PFSK-1 (cell line): ENCODE results near the gene C1orf122. TPM values are rescaled to one million over a fixed set of nuclear protein-coding genes. Genes with fewer than 3 reads are reported as not detected.

Experiments
- FOXP2 ChIP-seq: optimal IDR thresholded peaks from 2 replicates; pipeline ENCODE3; 2011; ENCODE audit warnings: borderline replicate concordance, control low read depth, inconsistent platforms; ENCODE audit not compliant: insufficient read depth; ENCODE audit errors: extremely low read length, extremely low read depth
- POLR2AphosphoS5 ChIP-seq: IDR thresholded peaks from 2 replicates; pipeline ENCODE4 v1.6.1; 2012; ENCODE audit warnings: low read depth, mild to moderate bottlenecking, control low read depth, low read length, moderate library complexity
- REST ChIP-seq, 2 experiments: IDR thresholded peaks; 2 replicates each; pipeline versions ENCODE4 v1.6.1 to v1.8.0; 2011 to 2012; ENCODE audit warnings: low read depth in 2 of 2, low read length in 2 of 2, control low read depth in 1 of 2, inconsistent platforms in 1 of 2, mild to moderate bottlenecking in 1 of 2, moderate library complexity in 1 of 2; ENCODE audit not compliant: insufficient read depth in 1 of 2
- SIN3A ChIP-seq: IDR thresholded peaks from 2 replicates; pipeline ENCODE4 v1.6.1; 2012; ENCODE audit warnings: mild to moderate bottlenecking, low read length, moderate library complexity, borderline replicate concordance; ENCODE audit not compliant: insufficient read depth
- TAF1 ChIP-seq: IDR thresholded peaks from 2 replicates; pipeline ENCODE4 v1.6.1; 2012; ENCODE audit warnings: low read length, control low read depth, borderline replicate concordance; ENCODE audit not compliant: insufficient read depth
- polyA plus RNA-seq: library from polyadenylated mRNA; unstranded; fragments of >200 nt; gene quantifications from one replicate; pipeline ENCODE4 v1.2.1, GENCODE V29; 2012; ENCODE audit warnings: low read depth, missing spikeins; ENCODE audit not compliant: insufficient read length

The C1orf122 gene
- 128 TPM for polyA plus RNA-seq

DNA sequence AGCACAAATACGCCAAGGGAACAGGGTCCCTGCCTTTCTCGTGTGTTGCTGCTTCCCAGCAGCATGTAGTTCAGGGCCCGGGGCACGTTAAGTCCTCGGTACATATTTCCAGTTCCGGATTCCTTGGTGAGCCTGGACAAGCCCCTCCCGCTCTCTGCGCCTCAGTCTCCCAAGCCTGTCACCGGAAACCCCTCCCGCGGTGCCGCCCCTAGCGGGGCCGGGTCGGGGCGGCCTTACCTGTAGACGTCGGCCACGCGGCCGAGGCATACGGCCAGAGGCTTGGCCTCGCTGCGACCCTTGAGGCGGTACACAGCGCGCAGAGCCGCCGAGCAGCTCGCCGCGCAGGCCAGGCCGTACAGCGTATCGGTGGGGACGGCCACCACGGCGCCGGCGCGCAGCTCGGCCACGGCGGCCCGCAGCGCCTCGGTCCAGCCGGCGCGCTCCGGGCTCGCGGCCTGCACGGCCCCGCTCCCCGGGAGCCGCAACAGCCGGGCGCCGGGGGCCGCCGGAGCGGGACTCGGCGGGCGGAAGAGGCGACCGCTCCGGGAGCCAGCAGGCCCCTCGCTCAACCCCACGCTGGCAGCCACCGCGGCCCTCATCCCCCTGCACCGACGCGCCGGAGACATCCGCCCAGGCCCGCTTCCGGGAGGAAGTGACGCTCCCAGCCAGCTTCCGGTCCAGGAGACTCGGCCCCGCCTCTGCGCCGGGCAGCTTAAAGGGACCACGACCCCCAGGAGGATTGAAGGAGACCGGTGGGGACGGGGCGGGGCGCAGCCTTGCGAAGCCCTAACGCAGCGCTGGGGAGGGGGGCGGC lies at the start of gene C1orf122, which contains the start of gene YRDC:
Gene C1orf122, plus strand, starts transcription at position 236 of the 814 bp plus-strand sequence. CDS start 615 bp downstream, outside the sequence.
Gene YRDC, minus strand, starts transcription at position 654 of the 814 bp plus-strand sequence. Its CDS starts 28 bp downstream, at position 626.
- TF ChIP-seq TAF1 (peak; percentile 79; the same call in 1 of the 2 replicates), FOXP2 (peak; percentile 61), REST (IDR thresholded peaks at IDR 0.05; ENCODE audit: insufficient read depth in 1 of 2, low read depth in 2 of 2, low read length in 2 of 2) (no peak), POLR2AphosphoS5 (peak; percentile 70), SIN3A (no peak; the same call in 1 of the 2 replicates)

DNA sequence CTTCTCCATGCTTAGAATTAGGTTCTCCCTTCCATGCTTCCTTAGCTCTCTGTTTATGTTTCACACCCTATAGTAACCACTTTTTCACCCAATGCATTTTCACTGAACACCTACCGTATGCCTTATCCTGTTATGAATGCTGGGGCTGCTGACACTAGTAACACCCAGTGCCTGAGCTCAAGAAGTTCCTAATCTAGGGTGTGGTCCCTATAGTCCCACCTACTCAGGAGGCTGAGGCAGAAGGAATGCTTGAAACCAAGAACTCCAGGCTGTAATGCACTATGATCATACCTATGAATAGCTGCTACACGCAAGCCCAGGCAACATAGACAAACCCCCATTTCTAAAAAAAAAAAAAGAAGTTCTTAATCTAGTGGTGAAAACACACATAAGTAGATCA lies 48.1 kb upstream of the C1orf122 start:
- no peak for TF ChIP-seq FOXP2
- TF ChIP-seq REST (IDR thresholded peaks at IDR 0.05; ENCODE audit: insufficient read depth in 1 of 2, low read depth in 2 of 2, low read length in 2 of 2): no peak

DNA sequence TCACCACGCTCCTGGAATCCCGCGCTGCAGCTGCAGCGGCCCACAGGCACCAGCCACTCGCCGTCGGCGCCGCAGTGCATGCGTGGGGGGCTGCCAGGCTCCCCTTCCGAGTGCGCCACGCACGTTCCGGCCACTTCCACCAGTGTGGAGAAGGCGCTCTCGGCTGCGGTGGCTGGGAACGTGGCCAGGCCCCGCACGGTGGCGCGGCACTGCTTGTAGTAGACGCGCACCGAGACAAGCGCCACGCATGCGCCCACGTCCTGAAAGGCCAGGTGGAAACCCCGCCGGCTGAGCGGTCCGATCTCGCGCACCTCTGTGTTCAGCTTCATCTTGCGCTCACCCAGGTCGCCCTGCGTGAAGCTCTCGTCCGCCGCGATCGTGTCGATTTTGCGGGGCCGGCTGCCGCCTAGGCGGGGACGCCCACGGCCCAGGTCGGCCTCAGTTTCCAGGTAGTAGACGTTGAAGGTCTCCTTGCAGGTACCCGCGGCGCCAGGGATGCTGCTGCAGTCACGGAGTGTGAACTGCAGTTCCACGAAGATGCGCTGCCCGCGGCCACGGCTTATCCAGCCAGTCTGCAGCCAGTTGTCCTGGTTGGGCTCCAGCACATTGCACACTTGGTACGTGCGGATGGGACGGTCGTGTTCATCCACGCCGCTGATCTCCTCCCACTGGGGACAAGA lies 46.0 kb upstream of the C1orf122 start:
- no peak for TF ChIP-seq TAF1
- no peak for TF ChIP-seq POLR2AphosphoS5
- no peak for TF ChIP-seq SIN3A
- TF ChIP-seq FOXP2: no peak
- no peak for TF ChIP-seq REST (IDR thresholded peaks at IDR 0.05; ENCODE audit: insufficient read depth in 1 of 2, low read depth in 2 of 2, low read length in 2 of 2)

- TF ChIP-seq REST (IDR thresholded peaks at IDR 0.05; ENCODE audit: insufficient read depth in 1 of 2, low read depth in 2 of 2, low read length in 2 of 2) (no peak), TAF1 (no peak), SIN3A (no peak), FOXP2 (no peak)
These were observed 45.1 kb upstream of the C1orf122 start for GRCh38 chr1:37762516-37762915.
